Activated CD4-positive, alpha-beta T cell treated with anti-CD3 and anti-CD28 coated beads for 36 hours (primary cell): ENCODE data around the gene STT3B. TPM values are rescaled to one million over a fixed set of nuclear protein-coding genes. Genes with fewer than 3 reads are reported as not detected.

ENCODE experiments used
- ATAC-seq: fragments of 200-7000 bp; cut with Tn5 transposase; one replicate; pipeline ENCODE4 v1.10.0; 2021; ENCODE audit warnings: mild to moderate bottlenecking, moderate library complexity
- CTCF ChIA-PET: fragments of 350-600 bp; sonication (Branson Sonifier 250); formaldehyde crosslinking; loops from one replicate; lab custom pipeline; 2021; ENCODE audit warnings: antibody characterized with exemption; lab: Charles Lee
- POLR2A ChIA-PET: fragments of 350-600 bp; sonication (Branson Sonifier 250); formaldehyde crosslinking; loops from one replicate; lab custom pipeline; 2021; ENCODE audit warnings: antibody characterized with exemption, inconsistent platforms; lab: Charles Lee
- DNase-seq: peaks from one replicate; pipeline ENCODE4 v3.0.0-alpha.2; 2020
- H3K27ac Mint-ChIP-seq: one replicate; pipeline ENCODE4 v1.8.0; 2021; ENCODE audit warnings: mixed read lengths
- H3K27me3 Mint-ChIP-seq: one replicate; pipeline ENCODE4 v1.8.0; 2021; ENCODE audit warnings: mixed read lengths
- H3K36me3 Mint-ChIP-seq: one replicate; pipeline ENCODE4 v1.8.0; 2021; ENCODE audit warnings: low read depth, mixed read lengths
- H3K4me1 Mint-ChIP-seq: one replicate; pipeline ENCODE4 v1.8.0; 2021; ENCODE audit warnings: mixed read lengths
- H3K4me3 Mint-ChIP-seq: one replicate; pipeline ENCODE4 v1.8.0; 2021; ENCODE audit warnings: mild to moderate bottlenecking, moderate library complexity, mixed read lengths
- H3K9me3 Mint-ChIP-seq: one replicate; pipeline ENCODE4 v1.8.0; 2021; ENCODE audit warnings: low read depth, mixed read lengths
- intact Hi-C, 2 experiments: fragments of 100-400 bp; cut with DNase I in 1 of 2; cut with micrococcal nuclease in 1 of 2; formaldehyde crosslinking; loops; one replicate each; pipeline versions ENCODE4 v1.14.2 to v1.15.1; 2022 to 2024; cut with DNase I, micrococcal nuclease
- total RNA-seq, 2 experiments: library from RNA; stranded (reverse); gene quantifications; one replicate each; pipeline ENCODE4 v1.2.3, GENCODE V29; 2021

The STT3B gene
- total RNA-seq, 2 experiments from 2014 or later = 104 to 148 TPM

- Mint-ChIP-seq H3K9me3 (no peaks in the 10 kb centered on the region), H3K4me3 (no peak overlapping the region), H3K27ac (no peak overlapping the region), H3K4me1 (peaks cover 19% of the 10 kb centered on the region), H3K36me3 (peaks cover 60% of the 10 kb centered on the region), H3K27me3 (no peaks in the 10 kb centered on the region)
- intact Hi-C loops = no loop called here
- ChIA-PET CTCF (no interaction called here), POLR2A (no interaction called here)
- ATAC-seq (no peak), DNase-seq (no peak)
Measured at GRCh38 chr3:31621314-31621713, 88.6 kb downstream of the STT3B start.

- Mint-ChIP-seq H3K27me3 (no peaks in the 10 kb centered on the region), H3K9me3 (no peaks in the 10 kb centered on the region), H3K4me3 (no peak overlapping the region), H3K4me1 (peaks cover 24% of the 10 kb centered on the region), H3K27ac (no peak overlapping the region), H3K36me3 (peaks cover 64% of the 10 kb centered on the region)
- ChIA-PET POLR2A (no interaction called here), CTCF (no interaction called here)
- no peak for DNase-seq
- no peak for ATAC-seq
- intact Hi-C loops = no loop called here
Measured at GRCh38 chr3:31622636-31623288, 90.0 kb downstream of the STT3B start.

- Mint-ChIP-seq H3K4me3 (no peak overlapping the region), H3K36me3 (peaks cover 62% of the 10 kb centered on the region), H3K27ac (no peak overlapping the region), H3K9me3 (no peaks in the 10 kb centered on the region), H3K27me3 (no peaks in the 10 kb centered on the region), H3K4me1 (peaks cover 26% of the 10 kb centered on the region)
- DNase-seq (no peak), ATAC-seq (no peak)
- ChIA-PET POLR2A (no interaction called here), CTCF (interaction anchor here (0.6 to 1.0 kb wide), 2 partner anchors 104 to 299 kb away, joined by 3 to 5 read pairs; no protein-coding TSS in a partner anchor)
- intact Hi-C loops = no loop called here
Measured at GRCh38 chr3:31624083-31624709, 91.5 kb downstream of the STT3B start.

GRCh38 chr3:31625358-31625757, 92.6 kb downstream of the STT3B start:
- H3K4me3 Mint-ChIP-seq = no peak overlapping the region
- ChIA-PET CTCF (interaction anchor here (1.5 to 1.8 kb wide), 2 partner anchors 11 to 13 kb away, joined by 4 to 5 read pairs; no protein-coding TSS in a partner anchor), POLR2A (no interaction called here)
- DNase-seq (no peak), ATAC-seq (no peak)
- no peak overlapping the region for H3K27ac Mint-ChIP-seq
- no peaks in the 10 kb centered on the region for H3K27me3 Mint-ChIP-seq
- no peaks in the 10 kb centered on the region for H3K9me3 Mint-ChIP-seq
- intact Hi-C loops = loop anchor here in 1 of 2 experiments (5.0 kb wide), 1 partner anchor 53 kb away; no protein-coding TSS in a partner anchor
- H3K4me1 Mint-ChIP-seq = peaks cover 24% of the 10 kb centered on the region
- peaks cover 65% of the 10 kb centered on the region for H3K36me3 Mint-ChIP-seq

- DNase-seq (no peak), ATAC-seq (no peak)
- Mint-ChIP-seq H3K9me3 (no peaks in the 10 kb centered on the region), H3K27me3 (no peaks in the 10 kb centered on the region), H3K4me1 (peaks cover 18% of the 10 kb centered on the region), H3K4me3 (no peak overlapping the region), H3K27ac (no peak overlapping the region), H3K36me3 (peaks cover 69% of the 10 kb centered on the region)
- ChIA-PET CTCF (interaction anchor here (0.6 kb wide), 1 partner anchor 421 kb away, joined by 3 read pairs; no protein-coding TSS in a partner anchor), POLR2A (no interaction called here)
- intact Hi-C loops = loop anchor here in 1 of 2 experiments (5.0 kb wide), 1 partner anchor 57 kb away; no protein-coding TSS in a partner anchor
Measured at GRCh38 chr3:31629054-31629453, 96.3 kb downstream of the STT3B start.

- no peaks in the 10 kb centered on the region for H3K27me3 Mint-ChIP-seq
- peaks cover 55% of the 10 kb centered on the region for H3K36me3 Mint-ChIP-seq
- H3K4me1 Mint-ChIP-seq = peaks cover 41% of the 10 kb centered on the region
- ChIA-PET CTCF (interaction anchor here (1.3 kb wide), 1 partner anchor 68 kb away, joined by 3 read pairs; no protein-coding TSS in a partner anchor), POLR2A (interaction anchor here (0.6 kb wide), 1 partner anchor 105 kb away, joined by 3 read pairs; no protein-coding TSS in a partner anchor)
- intact Hi-C loops = loop anchor here in 1 of 2 experiments (10.0 kb wide), 1 partner anchor 70 kb away; no protein-coding TSS in a partner anchor
- DNase-seq (no peak), ATAC-seq (no peak)
- peak overlapping the region; percentile 3 for H3K27ac Mint-ChIP-seq
- no peaks in the 10 kb centered on the region for H3K9me3 Mint-ChIP-seq
- H3K4me3 Mint-ChIP-seq = no peak overlapping the region
Measured at GRCh38 chr3:31634476-31634875, 101.8 kb downstream of the STT3B start.

- Mint-ChIP-seq H3K27ac (peak overlapping the region; percentile 44), H3K36me3 (peaks cover 44% of the 10 kb centered on the region), H3K4me1 (peaks cover 41% of the 10 kb centered on the region), H3K4me3 (no peak overlapping the region), H3K27me3 (no peaks in the 10 kb centered on the region), H3K9me3 (no peaks in the 10 kb centered on the region)
- CTCF ChIA-PET = interaction anchor here (0.9 to 1.5 kb wide), 2 partner anchors 9 to 10 kb away, joined by 3 to 5 read pairs; no protein-coding TSS in a partner anchor
- ATAC-seq (peak; percentile 90), DNase-seq (no peak)
- POLR2A ChIA-PET = no interaction called here
- intact Hi-C loops = loop anchor here (5.0 to 10.0 kb wide), 2 partner anchors 69 to 132 kb away; no protein-coding TSS in a partner anchor
Measured at GRCh38 chr3:31635545-31635944, 102.8 kb downstream of the STT3B start.

- intact Hi-C loops = loop anchor here (5.0 to 10.0 kb wide), 2 partner anchors 69 to 131 kb away; no protein-coding TSS in a partner anchor
- Mint-ChIP-seq H3K4me1 (peaks cover 41% of the 10 kb centered on the region), H3K27ac (peak overlapping the region; percentile 44), H3K27me3 (no peaks in the 10 kb centered on the region), H3K9me3 (no peaks in the 10 kb centered on the region), H3K4me3 (no peak overlapping the region), H3K36me3 (peaks cover 40% of the 10 kb centered on the region)
- CTCF ChIA-PET = interaction anchor here (0.9 to 1.5 kb wide), 2 partner anchors 8 to 10 kb away, joined by 3 to 5 read pairs; no protein-coding TSS in a partner anchor
- no peak for DNase-seq
- no peak for ATAC-seq
- POLR2A ChIA-PET = no interaction called here
Measured at GRCh38 chr3:31636049-31636448, 103.3 kb downstream of the STT3B start.

- H3K27me3 Mint-ChIP-seq = no peaks in the 10 kb centered on the region
- CTCF ChIA-PET = interaction anchor here (1.5 kb wide), 1 partner anchor 11 kb away, joined by 5 read pairs; no protein-coding TSS in a partner anchor
Measured at GRCh38 chr3:31636694-31637442, 104.1 kb downstream of the STT3B start.

GRCh38 chr3:31639828-31640227, 107.1 kb downstream of the STT3B start:
- no peaks in the 10 kb centered on the region for H3K27me3 Mint-ChIP-seq
- ATAC-seq (no peak), DNase-seq (no peak)
- H3K4me3 Mint-ChIP-seq = no peak overlapping the region
- peaks cover 3% of the 10 kb centered on the region for H3K9me3 Mint-ChIP-seq
- ChIA-PET CTCF (interaction anchor here (0.6 to 1.1 kb wide), 2 partner anchors 89 to 505 kb away, joined by 3 read pairs; no protein-coding TSS in a partner anchor), POLR2A (no interaction called here)
- no peak overlapping the region for H3K27ac Mint-ChIP-seq
- intact Hi-C loops = loop anchor here (5.0 to 10.0 kb wide), 2 partner anchors 65 to 127 kb away; no protein-coding TSS in a partner anchor
- H3K36me3 Mint-ChIP-seq = peaks cover 25% of the 10 kb centered on the region
- H3K4me1 Mint-ChIP-seq = peaks cover 27% of the 10 kb centered on the region

More at GRCh38 chr3:31636694-31637442, 104.1 kb downstream of the STT3B start:
- intact Hi-C loops = loop anchor here (5.0 to 10.0 kb wide), 2 partner anchors 68 to 130 kb away; no protein-coding TSS in a partner anchor
- H3K9me3 Mint-ChIP-seq = no peaks in the 10 kb centered on the region
- DNase-seq (no peak), ATAC-seq (peak; percentile 32)
- no peak overlapping the region for H3K4me3 Mint-ChIP-seq
- H3K27ac Mint-ChIP-seq = peak overlapping the region; percentile 55
- H3K36me3 Mint-ChIP-seq = peaks cover 35% of the 10 kb centered on the region
- peaks cover 41% of the 10 kb centered on the region for H3K4me1 Mint-ChIP-seq
- POLR2A ChIA-PET = interaction anchor here (0.5 kb wide), 1 partner anchor 1036 kb away, joined by 3 read pairs; no protein-coding TSS in a partner anchor
